TTC549 (cell line): ENCODE data around the gene AHSA1.

Experiments
- FAIRE-seq: peaks from 2 replicates; lab custom pipeline; 2012; peaks lifted over from hg19 to GRCh38; lab: Jason Lieb, UNC

AHSA1 gene

DNA sequence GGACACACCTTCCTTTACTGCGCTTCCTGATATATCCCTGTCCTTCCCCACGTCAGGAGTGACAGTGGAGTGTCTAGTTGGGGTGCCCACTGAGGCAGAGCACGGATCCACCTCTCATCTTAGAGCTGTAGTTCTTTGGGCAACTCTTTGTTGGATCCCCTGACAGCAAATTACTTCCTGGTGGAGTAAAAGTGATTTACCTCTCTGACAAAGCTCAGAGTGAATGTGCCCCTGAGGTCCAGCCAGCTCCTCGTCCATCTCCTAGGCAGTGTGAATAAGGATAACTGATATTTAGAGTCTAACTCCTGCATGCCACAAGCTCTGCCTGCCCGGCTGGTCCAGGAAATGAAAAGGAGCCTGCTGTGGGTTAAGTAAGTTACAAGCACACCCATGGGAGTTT, 16.0 kb downstream of the AHSA1 start:
- FAIRE-seq = no peak

DNA sequence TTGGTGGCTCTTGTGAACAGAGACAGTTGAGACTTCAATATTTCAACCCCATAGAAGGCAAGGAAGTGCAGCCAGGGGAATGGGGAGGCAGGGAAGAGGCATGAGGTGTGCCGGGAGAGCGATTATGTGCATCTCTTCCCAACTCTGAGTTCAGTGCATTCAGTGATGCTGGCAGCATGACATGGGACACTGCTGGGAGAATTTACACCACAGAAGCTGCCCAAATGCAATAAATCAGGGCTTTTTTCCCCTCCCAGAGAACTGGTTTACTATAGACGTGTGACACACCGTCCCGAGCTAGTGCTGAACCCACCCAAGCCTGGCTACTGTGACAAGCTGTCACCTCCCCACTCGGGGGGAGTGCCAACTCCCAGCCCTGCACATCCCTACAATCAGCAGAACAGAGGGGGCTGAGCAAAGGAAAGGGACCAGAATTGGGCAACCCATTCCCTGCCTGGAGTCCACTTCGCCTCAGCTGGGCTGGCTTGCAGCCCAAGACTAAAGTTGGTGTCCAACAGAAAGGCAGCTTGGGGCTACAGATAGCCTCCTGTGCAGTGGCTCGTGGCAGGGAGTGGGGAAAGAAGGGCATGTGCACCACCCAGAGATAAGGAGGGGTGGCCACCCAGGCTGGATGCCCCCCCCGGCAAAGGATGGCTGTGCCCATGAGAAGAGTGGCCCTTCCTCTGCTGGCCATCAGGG, 16.7 kb downstream of the AHSA1 start:
- FAIRE-seq = no peak

DNA sequence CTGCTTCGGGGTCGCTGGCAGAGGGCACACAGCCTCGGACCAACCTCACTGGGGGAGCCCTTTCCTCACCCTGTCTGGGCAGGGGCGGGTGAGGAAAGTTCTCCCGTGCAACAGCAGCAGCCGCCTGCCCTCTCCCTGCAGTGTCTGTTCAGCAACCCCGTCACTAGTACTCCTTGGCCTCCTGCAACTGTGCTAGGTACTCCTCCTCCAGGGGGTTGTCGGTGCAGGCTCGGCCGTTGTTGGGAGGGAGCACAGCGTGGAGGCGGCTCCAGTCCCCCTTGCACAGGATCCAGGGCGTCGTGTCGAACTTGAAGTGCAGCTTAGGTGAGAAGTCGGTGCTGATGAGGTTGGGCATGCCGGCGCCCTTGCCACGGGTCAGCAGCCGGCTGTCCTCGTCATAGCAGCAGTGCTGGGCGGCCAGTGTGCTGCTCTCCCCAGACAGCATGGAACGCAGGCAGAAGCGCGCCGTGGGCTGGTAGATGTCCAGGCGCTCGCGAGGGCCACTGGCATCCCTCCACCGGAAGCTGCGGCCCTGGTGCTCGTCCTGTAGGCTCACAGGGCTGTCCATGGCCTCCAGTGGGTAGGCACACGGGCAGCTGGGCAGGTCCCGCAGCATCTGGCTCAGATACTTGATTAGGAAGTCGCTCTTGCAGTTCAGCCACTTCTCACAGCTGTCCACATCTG, 17.7 kb downstream of the AHSA1 start:
- no peak for FAIRE-seq

DNA sequence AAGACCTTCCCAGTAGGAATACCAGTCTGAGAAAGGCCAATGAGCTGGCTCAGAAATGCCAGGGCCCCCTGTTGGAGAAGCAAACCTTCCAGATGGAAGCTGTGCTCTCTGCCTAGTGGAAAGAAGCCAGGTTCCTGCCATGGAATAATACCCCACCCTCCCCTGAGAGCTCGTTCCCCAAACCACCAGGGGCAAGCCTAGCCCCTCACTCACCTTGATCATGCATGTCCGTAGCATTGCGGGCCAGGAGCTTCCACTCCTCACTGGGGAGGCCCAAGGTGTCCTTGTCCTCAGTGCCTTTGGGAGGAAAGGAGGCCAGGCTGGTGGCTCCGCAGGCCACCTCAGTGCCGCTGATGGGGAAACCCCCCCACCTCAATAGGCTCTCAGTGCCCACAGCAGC, 20.1 kb downstream of the AHSA1 start:
- no peak for FAIRE-seq

DNA sequence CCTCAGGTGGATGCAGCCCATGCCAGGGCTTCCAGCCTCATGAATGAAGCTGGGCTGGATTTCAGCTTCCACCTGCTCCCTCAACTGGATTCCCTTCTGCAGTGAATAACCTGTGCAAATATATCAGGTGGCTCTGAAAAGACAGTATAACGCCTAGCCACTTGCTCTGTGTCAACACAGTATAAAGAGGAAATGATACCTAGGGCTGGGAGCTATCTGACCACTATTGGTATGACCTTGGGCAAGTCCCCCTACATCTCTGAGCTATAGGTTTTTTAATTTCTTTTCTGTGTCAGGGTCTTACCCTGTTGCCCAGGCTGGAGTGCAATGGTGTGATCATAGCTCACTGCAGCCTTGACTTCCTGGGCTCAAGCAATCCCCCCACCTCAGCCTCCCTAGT, 20.9 kb downstream of the AHSA1 start:
- FAIRE-seq = no peak

DNA sequence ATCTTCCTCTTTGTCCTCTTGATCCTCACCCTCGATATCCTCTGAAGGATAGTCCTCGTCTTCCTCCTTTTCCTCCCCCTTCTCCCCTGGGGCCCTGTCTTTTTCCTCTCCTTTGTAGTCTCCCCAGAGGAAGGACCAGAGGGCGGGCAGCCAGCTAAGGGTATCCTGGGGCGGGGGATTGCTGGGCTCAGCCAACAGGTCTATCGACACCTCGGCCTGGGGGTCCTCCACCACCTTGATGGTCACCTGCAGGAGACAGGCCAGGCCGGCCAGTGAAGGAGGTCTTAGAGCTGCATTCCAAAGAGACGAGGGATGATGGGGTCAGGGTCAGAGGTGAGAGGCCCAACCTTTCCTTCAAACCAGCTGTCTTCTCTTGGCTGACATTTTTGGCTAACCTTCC, 24.5 kb downstream of the AHSA1 start:
- no peak for FAIRE-seq

DNA sequence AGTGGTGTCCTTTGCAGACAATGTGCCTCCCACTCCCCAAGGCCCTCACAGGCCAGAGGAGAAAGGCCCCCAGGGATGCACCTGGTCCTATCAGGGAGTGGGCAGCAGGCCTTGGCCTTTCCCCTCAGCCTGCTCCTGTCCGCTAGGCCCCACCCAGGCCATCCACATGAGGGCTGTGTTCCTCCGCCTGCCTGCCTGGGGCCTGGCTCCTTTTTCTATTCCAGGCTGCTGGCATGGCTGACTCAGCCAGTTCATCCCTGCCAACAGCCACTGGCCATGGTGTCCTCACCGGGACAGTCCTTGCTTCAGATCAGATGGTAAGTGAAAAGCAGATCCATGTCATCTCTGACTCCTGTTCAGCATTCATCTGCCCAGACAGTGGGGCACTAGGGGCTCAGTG, 27.4 kb downstream of the AHSA1 start:
- FAIRE-seq = no peak

DNA sequence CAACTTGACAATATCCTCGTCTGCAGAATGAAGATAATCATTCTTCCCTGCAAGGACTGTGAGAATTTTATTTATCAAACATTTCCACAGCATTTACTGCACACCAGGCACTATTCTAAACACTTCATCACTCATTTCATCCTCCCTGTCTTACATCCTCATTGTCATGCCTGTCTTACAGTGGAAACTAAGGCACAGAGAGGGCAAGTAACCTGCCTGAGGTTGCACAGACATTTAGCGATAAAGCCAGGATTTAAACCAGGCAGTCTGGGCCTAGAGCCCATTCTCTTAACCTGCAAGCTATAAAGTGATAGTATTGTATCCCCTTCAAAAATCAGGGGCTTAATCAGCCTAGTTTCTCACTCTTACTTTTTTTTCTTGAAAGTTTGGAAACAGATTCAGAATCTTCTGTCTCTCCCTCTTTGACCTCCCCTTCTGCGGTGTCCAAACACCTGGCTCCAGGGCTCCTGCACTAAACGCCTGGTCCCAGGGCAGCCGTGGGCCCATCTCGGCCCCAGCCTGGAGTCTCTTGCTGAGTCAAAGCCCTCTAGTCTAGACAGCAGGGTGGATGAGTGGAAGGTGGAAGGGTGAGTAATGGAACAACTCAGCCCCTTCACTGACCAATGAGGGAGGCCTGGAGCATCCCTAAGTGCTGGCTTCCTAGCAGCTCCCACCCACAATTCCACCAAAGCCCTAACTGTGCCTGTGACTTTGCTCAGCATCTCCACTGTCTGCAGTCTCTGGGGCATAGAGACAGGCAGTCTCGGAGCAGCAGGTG, 28.2 kb downstream of the AHSA1 start:
- FAIRE-seq = no peak

DNA sequence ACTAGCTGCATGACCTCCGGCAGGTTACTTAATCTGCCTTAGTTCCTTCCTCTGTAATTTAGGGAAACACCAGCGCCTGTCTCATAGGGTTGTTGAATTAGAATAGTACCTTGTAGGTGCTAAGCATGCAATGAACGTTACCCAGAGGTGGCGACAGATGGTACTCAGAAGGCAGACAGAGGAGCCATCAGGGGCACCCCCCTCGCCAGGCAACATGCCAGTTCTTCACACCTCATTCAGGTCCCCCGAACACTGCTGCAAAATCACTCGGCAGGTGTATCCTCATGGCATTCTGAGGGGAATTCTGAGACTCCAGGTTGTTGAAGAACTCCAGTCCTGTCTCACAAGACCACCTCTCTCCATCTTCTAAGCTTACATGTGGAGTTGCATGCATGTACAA, 30.7 kb downstream of the AHSA1 start:
- no peak for FAIRE-seq

DNA sequence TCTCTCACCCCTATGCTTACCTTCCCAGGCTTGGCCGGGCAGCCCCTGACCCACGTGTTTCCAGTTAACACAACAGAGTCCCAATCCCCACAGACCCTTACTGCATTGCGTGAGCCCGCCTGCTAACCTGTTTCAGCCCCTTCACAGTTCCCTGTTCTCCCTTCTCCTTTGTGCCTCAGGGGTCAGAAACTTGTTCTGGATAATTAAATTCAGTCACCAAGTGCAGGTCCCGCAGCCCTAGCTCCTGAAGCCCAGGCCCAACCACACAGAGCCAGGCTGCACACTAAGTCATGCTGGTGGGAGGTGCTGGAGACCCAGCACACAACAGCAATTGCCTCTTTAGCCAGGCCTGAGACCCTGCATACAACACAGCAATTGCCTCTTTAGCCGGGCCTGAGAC, 31.1 kb downstream of the AHSA1 start:
- FAIRE-seq = no peak

DNA sequence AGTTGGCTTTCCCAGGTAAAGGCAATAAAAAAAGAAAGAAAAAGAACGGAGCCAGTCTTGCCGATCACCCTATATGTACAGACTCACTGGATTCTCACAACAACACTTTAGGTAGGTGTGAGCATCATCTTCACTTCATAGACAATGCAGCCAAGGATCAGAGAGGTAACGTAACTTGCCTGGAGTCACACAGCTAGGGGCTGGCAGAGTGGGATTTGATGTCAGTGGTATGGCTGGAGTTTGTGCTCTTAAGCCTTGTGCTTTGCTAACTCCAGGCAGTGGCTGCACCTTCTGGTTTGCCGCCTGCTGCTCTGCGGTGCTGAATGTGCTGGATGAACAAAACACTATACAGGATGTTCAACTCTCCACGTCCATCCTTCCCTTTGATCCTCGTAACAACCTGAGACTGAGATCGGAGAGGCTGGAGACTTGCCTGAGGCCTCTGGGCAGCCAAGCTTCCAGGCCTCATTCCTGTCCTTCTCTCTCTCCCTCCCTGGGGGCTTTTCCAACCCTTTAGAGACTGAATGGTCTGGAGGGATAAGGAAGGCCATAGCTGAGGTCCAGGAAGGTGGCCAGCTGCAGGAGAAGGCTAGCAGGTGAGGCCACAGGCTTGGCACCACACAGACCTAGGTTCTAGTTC, 32.6 kb downstream of the AHSA1 start:
- no peak for FAIRE-seq

DNA sequence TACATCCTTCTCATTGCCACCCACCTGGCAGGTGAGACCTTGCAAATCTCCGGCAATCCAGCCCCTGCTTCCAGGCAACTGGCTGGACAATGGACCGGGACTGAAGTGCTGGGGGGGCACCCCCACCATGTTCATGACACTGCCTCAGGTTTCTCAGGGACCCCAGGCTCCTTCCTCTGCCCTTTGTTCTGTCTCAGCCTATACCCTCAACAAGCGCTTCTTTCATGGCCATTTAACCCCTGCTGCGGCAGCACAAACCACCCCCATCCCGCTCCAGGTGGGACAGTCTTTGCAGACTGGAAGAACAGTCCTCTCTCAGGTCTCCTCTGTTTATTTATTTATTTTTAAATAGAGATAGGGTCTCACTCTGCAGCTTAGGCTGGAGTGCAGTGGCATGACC, 33.2 kb downstream of the AHSA1 start:
- FAIRE-seq = no peak

DNA sequence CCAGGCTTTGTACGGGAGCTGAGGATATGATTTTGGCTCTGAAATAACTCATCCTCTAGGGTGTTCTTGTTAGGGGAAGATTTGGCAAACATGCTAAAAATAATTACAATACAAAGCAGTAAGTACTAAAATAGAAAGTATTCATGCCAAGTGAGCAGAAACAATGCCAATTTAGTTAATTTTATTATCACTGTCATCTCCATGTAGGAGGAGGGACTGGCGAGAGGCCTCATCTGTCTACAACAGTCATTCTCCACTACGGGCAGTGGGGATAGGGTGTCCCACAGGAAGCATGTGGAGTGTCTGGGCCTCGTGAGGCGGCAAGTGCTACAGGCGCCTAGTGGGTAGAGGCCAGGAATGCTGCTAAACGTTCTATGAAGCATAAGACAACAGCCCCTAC, 37.4 kb downstream of the AHSA1 start:
- no peak for FAIRE-seq

DNA sequence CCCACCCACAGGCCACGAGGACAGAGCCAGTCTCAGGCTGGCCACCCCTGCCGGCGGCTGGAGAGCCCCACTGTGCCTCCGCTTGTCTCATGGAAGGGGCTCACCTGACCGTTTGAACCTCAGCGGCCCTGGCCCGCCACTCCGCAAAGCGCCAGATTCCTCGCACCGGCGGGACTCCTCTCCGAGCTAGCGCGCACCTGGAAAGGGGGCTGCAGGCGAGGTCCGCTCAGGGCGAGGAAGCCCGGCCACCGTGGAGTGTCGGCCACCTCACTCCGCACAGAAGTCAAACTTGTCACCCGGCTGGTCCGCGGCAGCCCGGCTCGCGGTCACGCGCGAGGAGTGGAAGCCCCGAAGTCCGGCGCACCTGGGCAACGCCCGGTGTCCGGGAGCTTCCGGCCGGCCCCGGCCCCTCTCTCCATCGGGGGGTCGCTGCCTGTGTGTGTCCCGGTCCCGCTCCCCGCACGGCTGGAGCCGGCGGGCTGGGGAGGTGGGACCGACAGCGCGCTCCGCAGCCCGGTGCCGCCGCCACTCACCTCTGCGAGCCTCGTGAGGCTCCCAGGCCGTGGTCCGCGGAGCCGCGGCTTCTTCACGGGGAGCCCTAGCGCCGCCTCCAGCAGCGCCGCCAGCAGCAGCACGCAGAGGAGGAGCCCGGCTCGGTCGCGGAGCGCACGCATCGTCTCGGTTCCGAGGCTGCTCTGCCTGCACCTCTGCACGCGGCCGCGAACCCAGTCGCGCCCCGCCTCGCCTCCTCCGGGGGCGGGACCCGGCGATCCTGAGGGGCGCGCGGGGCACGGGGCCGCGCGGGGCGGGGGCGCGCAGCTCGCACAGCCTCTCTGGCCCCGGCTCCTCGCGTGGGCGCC, 40.5 kb downstream of the AHSA1 start, which contains the start of gene ISM2:
ISM2 (minus strand) TSS at position 697 of the 860 bp plus-strand sequence; CDS start at position 674, 23 bp downstream.
- FAIRE-seq = no peak

DNA sequence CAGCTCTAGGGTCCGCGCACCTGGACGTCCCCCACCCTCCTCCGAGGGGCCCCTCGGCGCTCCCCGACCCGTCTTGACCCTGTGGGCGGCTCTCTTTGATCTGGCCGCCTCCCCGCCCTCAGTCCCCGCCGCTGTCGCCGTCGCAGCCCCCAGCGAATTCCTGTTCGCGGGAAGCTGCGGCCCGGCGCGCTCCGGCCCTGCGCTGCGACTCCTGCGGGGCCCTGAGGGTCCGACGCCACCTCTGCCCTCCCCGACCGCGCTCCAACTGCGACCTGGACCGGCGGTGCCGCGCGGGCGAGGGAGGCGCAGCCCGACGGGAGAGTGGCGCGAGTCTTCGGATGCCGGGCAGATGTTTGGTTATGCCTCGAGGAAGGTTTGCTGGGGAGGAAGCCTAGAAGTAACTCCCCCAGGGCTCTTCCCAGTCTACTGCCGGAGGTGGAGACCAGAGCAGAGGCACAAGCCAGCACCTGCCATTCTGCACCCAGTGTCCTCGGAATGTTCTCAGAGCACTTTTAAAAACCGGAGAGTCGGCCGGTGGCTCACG, 41.2 kb downstream of the AHSA1 start:
- no peak for FAIRE-seq

DNA sequence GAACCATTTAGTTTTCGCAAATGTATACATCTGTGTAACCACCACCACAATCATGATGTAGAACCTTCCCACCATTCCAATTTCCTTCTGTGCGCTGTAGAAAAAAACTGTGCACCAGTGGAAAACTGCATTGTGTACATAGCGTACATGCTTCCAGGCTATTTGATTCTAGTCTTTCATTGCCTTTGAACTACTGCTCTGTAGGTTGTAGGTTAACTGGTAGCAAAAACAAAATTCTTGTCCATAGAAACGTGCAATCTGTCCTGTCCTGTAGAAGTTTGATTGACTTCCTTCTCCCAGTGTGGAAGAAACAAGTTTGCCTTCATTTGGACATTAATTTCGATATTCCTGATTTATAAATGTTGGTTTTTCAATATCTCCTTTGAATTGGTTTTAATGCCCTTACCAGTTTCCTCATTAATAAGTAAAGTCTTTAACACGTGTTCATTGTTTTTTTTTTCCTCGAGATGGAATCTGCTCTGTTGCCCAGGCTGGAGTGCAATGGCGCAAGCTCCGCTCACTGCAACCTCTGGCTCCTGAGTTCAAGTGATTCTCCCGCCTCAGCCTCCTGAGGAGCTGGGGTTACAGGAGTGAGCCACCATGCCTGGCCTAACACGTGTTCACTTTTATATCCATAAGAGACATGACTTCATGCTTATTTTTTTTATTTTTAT, 44.4 kb downstream of the AHSA1 start:
- FAIRE-seq = no peak

DNA sequence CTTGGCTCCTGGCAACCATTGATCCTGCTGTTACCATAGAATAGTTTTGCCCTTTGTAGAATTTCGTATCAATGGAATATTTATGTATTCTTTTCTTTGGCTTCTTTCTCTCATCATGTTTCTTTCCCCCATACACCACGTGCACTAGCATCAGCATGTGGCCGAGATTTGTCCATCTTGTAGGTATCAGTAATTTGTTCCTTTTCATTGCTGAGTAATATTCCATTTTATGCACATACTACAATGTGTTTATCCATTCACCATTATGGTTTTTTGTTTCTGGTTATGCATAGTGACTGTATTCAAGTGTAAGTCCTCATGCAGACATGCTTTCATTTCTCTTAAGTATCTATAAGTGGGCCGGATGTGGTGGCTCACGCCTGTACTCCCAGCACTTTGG, 45.2 kb downstream of the AHSA1 start:
- no peak for FAIRE-seq

DNA sequence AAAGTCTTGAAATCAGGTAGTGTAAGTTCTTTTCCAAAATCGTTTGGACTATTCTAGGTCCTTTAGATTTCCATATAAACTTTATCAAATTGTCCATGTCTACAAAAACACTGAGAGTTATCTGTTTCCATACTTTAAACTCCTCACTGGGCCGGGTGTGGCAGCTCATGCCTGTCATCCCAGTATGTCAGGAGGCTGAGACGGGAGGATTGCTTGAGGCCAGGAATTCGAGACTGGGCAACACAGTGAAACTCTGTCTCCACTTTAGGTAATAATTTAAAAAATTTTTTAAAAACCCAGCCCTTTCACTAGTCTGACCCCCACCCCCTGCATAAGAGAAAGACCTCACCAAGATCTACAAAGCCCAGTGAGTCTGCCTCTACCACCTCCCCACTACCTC, 47.1 kb downstream of the AHSA1 start:
- FAIRE-seq = no peak

DNA sequence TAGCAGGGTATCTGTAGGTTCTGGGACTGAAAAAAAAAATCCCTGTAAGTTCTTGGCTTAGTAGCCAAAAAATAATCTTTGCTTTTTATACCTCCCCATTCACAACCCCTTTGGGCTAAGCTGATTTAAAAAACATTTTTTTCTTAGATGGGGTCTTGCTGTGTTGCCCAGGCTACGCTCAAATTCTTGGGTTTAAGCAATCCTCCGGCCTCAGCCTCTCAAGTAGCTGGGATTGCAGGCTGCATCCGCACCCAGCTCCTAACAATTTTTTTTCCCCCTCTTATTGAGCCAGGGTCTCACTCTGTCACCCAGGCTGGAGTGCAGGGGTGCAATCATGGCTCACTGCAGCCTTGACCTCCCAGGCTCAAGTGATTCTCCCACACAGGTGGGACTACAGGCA, 49.9 kb downstream of the AHSA1 start:
- no peak for FAIRE-seq

DNA sequence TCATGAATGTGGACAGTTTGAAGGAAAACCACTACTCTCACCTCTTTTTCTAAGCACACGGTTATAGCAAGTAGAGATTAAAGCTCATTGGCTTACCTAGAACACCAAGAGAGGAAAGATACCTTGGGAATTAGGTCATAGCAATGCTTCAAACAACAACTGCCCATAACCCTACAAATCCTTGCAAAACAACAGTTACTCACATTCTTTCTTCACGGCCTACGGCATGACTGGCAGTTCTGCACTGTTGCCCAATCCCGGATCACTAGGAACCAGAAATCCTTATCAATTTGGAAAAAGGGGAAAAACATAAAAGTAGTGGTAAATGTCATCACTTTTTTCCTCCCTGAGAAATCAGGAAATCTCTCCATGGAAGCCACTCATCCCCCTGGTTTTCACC, 50.4 kb downstream of the AHSA1 start:
- no peak for FAIRE-seq

DNA sequence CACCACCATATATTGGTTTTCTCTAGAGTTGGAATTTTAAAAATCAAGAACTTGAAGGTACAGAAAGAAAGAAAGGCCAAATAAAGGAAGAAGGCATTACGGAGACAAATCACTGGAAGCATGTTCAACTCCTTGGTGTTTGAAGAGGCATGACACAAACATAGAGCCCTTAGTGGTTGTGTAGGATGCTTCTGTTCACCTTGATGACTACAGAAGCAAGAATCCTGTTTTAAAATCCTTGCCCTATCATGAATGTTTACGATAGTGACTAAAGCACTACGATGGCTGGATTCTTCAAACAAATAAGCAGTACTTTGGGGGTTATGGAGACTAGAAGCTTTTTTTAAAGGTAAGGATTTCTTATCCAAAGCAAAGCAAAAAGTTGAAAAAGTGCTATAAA, 51.0 kb downstream of the AHSA1 start:
- no peak for FAIRE-seq
